ENCODE data around the gene SCUBE2. TPM values are rescaled to one million over a fixed set of nuclear protein-coding genes. Genes with fewer than 3 reads are reported as not detected.

The SCUBE2 gene
- 100 to 1,000 TPM in 1 of 2 donors, 10 to 100 TPM in 1; 69.8 to 149 TPM for total RNA-seq

GRCh38 chr11:9091044-9091922 lies at the start of gene SCUBE2:
Gene SCUBE2, minus strand, starts transcription at chr11:9091599. Its CDS starts 71 bp downstream, at chr11:9091528.
- H3K27ac ChIP-seq = peak within 1 kb of the TSS; percentile 48 to 67

GRCh38 chr11:9141186-9141585 lies 49.8 kb upstream of the SCUBE2 start:
- Histone ChIP-seq H3K4me3 (no peak overlapping the region), H3K27ac (no peak overlapping the region), H3K27me3 (replicated peaks; ENCODE audit: insufficient read depth) (no peaks in the 10 kb centered on the region), H3K9me3 (no peaks in the 10 kb centered on the region), H3K4me1 (replicated peaks) (peaks cover 32% of the 10 kb centered on the region), H3K36me3 (peaks cover 5 to 9% of the 10 kb centered on the region in 2 donors)
- no peak for DNase-seq (ENCODE audit: low spot score)
- intact Hi-C loops (cut with DNase I) = no loop called here
- WGBS = 86% methylated on average over 7 of the region's 7 CpGs
- TF ChIP-seq, protein P1, sequence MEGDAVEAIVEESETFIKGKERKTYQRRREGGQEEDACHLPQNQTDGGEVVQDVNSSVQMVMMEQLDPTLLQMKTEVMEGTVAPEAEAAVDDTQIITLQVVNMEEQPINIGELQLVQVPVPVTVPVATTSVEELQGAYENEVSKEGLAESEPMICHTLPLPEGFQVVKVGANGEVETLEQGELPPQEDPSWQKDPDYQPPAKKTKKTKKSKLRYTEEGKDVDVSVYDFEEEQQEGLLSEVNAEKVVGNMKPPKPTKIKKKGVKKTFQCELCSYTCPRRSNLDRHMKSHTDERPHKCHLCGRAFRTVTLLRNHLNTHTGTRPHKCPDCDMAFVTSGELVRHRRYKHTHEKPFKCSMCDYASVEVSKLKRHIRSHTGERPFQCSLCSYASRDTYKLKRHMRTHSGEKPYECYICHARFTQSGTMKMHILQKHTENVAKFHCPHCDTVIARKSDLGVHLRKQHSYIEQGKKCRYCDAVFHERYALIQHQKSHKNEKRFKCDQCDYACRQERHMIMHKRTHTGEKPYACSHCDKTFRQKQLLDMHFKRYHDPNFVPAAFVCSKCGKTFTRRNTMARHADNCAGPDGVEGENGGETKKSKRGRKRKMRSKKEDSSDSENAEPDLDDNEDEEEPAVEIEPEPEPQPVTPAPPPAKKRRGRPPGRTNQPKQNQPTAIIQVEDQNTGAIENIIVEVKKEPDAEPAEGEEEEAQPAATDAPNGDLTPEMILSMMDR (IDR thresholded peaks at IDR 0.05) = no peak
- TF ChIP-seq POLR2A (IDR thresholded peaks at IDR 0.05) (no peak), POLR2AphosphoS5 (IDR thresholded peaks at IDR 0.05) (no peak)

More at GRCh38 chr11:9091044-9091922, at the start of gene SCUBE2:
- Histone ChIP-seq H3K36me3 (no peaks in the 10 kb centered on the region), H3K27me3 (replicated peaks; ENCODE audit: insufficient read depth) (no peaks in the 10 kb centered on the region), H3K9me3 (no peaks in the 10 kb centered on the region), H3K4me3 (peak within 1 kb of the TSS; percentile 46), H3K4me1 (replicated peaks) (peaks cover 6% of the 10 kb centered on the region)
- 2% methylated on average over 81 of the region's 113 CpGs for WGBS
- intact Hi-C loops (cut with DNase I) = no loop called here
- no peak for DNase-seq (ENCODE audit: low spot score)
- TF ChIP-seq POLR2AphosphoS5 (IDR thresholded peaks at IDR 0.05) (no peak), POLR2A (IDR thresholded peaks at IDR 0.05) (no peak)
- TF ChIP-seq, protein P1 (IDR thresholded peaks at IDR 0.05) = no peak

DNA sequence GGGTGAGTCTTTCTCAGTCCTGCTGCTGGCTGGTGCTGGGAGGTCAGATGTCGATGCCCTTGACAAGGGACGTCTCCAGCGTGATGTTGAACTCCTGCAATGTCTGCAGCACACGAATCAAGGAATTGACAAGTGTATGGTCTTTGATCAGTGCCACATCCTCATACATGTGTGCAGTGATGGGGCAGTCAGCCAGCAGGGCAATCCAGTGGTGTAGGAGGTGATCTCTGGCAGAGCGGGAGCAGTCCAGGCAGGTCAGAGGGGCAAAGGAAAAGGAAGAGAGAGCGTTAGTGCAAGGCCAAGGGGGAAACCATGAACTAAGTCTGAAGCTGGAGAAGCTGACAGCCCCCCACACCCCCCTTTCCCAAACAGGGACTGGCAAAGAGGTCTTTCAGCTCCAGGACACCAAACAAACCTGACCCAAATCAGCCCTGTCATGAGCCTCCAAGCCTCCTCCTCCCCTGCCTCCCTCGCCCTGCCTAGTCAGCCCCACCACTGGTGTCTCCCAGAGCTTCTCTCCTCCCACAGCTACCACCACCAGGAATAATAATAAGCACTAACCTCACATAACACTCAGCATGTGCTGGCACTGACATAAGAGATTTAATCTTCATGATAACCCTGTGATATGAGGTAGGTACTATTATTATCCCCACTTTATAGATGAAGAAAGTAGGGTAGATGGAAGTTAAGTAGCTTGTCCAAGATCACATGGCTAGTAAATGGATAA lies 48.4 kb upstream of the SCUBE2 start:
- Histone ChIP-seq H3K4me1 (replicated peaks) (peaks cover 32% of the 10 kb centered on the region), H3K27me3 (replicated peaks; ENCODE audit: insufficient read depth) (no peaks in the 10 kb centered on the region), H3K4me3 (no peak overlapping the region), H3K36me3 (peaks cover 5 to 9% of the 10 kb centered on the region in 2 donors), H3K9me3 (no peaks in the 10 kb centered on the region), H3K27ac (peak overlapping the region; percentile 65 to 72)
- 66% methylated on average over 7 of the region's 7 CpGs for WGBS
- TF ChIP-seq POLR2A (IDR thresholded peaks at IDR 0.05) (no peak), POLR2AphosphoS5 (IDR thresholded peaks at IDR 0.05) (no peak)
- TF ChIP-seq, protein P1 (IDR thresholded peaks at IDR 0.05) = no peak
- DNase-seq (ENCODE audit: low spot score) = no peak
- intact Hi-C loops (cut with DNase I) = loop anchor here (2.0 kb wide), 1 partner anchor 225 kb away; no protein-coding TSS in a partner anchor

GRCh38 chr11:9138612-9139579 lies 47.5 kb upstream of the SCUBE2 start:
- Histone ChIP-seq H3K36me3 (peaks cover 1 to 4% of the 10 kb centered on the region in 2 donors), H3K4me3 (no peak overlapping the region), H3K27ac (peak overlapping the region; percentile 65 to 72), H3K27me3 (replicated peaks; ENCODE audit: insufficient read depth) (no peaks in the 10 kb centered on the region), H3K9me3 (no peaks in the 10 kb centered on the region), H3K4me1 (replicated peaks) (peaks cover 32% of the 10 kb centered on the region)
- peak; percentile 72 for DNase-seq (ENCODE audit: low spot score)
- intact Hi-C loops (cut with DNase I) = loop anchor here (2.0 kb wide), 1 partner anchor 224 kb away; no protein-coding TSS in a partner anchor
- WGBS = 38% methylated on average over 18 of the region's 18 CpGs
- TF ChIP-seq POLR2A (IDR thresholded peaks at IDR 0.05) (no peak), POLR2AphosphoS5 (IDR thresholded peaks at IDR 0.05) (peak; percentile 89)
- TF ChIP-seq, protein P1 (IDR thresholded peaks at IDR 0.05) = no peak
